ENCODE data around the gene ADAMTS9.
A peak's percentile ranks its signal among the peaks of the same experiment; 100 is the strongest.

The ADAMTS9 gene

DNA sequence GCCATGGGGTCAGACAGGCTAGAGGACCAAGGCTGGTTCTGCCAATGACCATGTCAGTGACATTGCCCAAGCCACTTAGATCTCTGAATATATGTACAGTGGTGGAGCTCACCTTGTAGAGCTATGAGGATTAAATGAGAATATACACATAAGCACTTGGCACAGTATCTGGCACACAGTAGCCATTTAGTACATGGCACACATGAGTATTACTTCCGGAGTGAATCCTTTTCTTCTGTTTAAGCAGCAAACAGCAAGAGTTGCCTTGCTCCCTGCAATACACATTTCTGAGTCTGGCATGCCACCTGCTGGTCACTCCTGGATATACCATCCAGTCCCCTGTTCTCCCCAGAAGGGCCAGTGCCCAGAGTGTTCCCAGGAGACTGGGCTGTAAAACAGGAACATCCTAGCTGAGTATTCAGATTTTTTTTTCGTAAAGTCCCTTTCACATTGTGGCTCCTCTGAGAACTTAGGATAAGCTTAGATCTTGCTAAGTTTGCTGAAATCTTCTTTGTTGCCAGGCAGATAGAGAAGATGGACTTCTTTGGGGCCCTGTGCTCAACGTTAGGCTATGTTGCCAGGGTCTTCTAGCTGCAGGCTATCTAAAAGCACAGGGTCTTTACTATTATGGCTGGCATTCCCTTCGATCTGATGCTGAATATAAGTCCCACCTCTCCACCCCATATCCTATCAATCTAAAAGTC, 203.4 kb downstream of the ADAMTS9 start:
- peak; percentile 60 for DNase-seq

DNA sequence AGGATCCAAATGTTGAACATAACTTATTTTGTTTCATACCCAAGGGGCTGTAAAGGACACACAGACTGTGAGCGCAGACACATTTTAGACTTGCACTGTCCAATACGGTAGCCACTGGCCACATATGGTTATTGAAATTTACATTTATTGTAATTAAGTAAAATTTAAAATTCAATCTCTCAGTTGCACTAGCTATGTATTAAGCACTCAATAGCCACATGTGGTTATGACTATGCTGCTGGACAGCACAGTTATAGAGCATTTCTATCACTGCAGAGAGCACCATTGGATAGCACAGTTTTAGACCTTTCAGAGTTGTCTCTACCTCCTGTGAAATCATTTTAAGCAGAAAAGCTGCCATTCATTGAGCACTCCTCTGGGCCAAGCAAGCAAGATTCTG, 204.3 kb downstream of the ADAMTS9 start:
- no peak for DNase-seq

GRCh38 chr3:64475037-64475436, 212.8 kb downstream of the ADAMTS9 start:
- no peak for DNase-seq

DNA sequence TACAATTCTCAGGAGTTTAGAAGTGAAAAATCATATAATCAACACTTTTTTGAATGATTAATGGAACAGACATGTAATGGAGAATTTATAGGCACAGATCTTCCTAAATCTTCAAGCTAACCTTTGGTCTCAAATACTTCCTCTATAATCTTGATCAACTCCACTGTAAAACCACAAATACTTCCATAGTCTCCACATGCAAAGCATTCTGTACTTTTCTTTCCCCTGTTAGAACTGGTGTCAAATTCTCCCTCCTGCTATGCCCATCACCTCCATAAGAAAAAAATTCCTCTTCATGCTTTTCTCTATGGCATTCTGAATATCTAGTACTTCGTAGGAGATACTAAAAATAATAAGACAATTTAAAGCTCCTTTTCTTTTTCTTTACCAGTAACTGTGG, 214.3 kb downstream of the ADAMTS9 start:
- DNase-seq, result no peak

DNA sequence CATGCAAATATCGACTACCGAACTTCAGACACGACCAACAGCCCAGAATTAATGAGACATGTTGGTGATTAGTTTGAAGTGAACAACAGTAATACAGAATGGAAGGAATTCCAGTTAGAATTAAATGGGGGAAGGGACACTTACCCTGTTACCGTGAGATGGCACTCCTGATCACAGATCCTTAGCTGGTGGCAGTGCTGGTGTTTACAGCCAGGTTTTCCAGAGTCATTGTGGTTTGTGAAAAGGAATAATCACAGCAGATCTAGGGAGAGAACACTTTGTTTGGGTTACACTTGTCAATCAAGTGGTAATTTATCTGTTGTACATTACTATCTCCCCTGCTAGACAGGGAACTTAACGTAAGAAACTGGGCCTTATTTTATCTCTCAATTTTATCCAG, 217.4 kb downstream of the ADAMTS9 start:
- no peak for DNase-seq

DNA sequence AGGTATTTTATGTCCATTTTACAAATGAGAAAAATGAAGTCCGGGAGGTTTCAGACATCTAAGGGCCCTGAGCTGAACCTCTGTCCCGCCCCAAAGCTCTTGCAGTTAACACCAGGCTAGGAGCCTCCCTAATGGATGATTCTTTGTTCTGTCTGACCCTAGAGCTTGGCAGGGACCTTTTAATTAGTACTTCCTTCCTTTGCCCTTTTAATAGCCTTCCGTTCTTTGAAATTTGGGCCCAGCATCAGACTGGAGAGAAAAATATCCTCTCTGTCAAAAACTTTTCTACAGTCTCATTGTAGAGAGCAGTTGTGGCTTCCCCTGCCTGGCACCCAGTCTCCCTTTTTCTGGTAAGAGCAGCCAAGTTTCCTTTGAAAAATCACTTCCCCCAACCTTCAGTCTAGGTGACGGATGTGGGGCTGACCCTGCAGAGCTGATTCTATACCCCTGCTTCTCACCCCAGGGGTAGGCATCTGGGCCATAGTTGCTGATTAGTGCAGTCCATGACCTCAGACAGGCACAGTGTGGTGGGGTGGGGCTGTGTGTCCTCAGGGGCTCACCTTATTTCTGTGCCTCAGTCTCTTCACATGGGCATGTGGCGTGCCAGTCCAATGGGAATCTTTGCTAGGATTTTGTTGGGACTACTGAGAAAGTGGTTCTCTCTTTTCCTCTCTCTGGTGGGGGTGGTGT, 220.4 kb downstream of the ADAMTS9 start:
- DNase-seq, result no peak

All from CD4-positive, alpha-beta T cell treated with Interleukin-6 for 4 hours (primary cell).